ENCODE results near the gene KLK8. TPM values are rescaled to one million over a fixed set of nuclear protein-coding genes. Genes with fewer than 3 reads are reported as not detected.

KLK8 gene
- total and polyA plus RNA-seq, 3 experiments from 2014 or later: not detected

DNA sequence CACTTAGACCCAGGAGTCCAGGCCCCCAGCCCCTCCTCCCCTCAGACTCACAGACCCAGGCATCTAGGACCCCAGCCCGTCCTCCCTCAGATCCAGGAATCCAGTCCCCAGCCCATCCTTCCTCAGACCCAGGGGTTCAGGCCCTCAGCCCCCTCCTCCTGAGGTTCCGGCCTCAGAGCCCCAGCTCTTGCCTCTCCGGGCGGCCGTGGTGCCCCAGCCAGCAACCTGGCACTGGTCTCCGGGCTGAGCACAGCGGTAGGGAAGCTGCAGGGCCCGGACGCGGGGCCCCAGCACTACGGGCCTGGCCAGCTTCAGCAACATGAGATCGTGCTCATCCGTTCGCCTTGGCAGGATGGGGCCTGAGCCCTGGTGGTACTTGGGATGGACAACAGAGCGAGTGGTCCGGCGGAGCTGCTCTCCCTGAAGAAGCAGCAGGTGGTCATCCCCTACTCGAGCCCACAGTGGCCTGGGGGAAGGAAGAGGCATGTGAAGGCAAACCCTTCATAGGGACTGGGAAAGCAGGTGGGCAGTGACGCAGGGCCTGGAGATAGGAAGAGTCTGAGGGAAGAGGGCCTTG, 14.4 kb upstream of the KLK8 start:
- no peak for DNase-seq
- Mint-ChIP-seq H3K27me3 (peaks cover 37 to 67% of the 10 kb centered on the region in 2 donors), H3K36me3 (peaks cover 0 to 6% (median 0%) of the 10 kb centered on the region in 3 donors), H3K4me1 (peaks cover 8 to 19% (median 16%) of the 10 kb centered on the region in 3 donors), H3K4me3 (peak overlapping the region in 1 of 7 donors; percentile 39), H3K27ac (no peak overlapping the region), H3K9me3 (peaks cover 0 to 7% (median 2%) of the 10 kb centered on the region in 5 donors)
- CTCF ChIA-PET: no interaction called here
- no peaks in the 10 kb centered on the region for H3K36me3 ChIP-seq (ENCODE audit: insufficient read depth, low read length)
- H3K4me3 ChIP-seq (ENCODE audit: low read length): no peak overlapping the region
- H3K4me1 ChIP-seq (ENCODE audit: insufficient read depth, low read length): peaks cover 5% of the 10 kb centered on the region
- POLR2A ChIA-PET: no interaction called here
- no peaks in the 10 kb centered on the region for H3K9me3 ChIP-seq (ENCODE audit: low read length)
- peaks cover 11% of the 10 kb centered on the region for H3K27me3 ChIP-seq (ENCODE audit: insufficient read depth, low read length, poor library complexity, severe bottlenecking)
- no peak overlapping the region for H3K27ac ChIP-seq (ENCODE audit: low read depth, low read length)

DNA sequence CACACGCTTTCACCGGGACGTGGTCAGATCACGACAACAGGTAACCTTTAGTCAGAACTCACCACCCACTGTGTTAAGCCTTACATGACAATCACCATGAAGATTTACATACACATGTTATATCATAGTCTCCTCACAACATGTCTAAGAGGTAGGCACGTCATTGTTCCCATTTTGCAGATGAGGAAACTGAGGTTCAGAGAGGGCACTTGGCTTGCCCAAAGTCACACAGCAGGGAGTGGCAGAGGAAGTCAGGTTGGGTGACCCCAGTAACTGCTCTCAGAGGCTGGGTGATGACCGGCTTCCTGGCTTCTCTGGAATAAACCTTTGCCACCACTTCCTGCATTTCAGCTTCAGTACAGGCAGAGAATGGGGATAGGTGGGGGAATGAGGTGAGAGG, 12.8 kb upstream of the KLK8 start:
- no peak overlapping the region for H3K4me3 ChIP-seq (ENCODE audit: low read length)
- ChIA-PET CTCF (no interaction called here), POLR2A (no interaction called here)
- no peak overlapping the region for H3K27ac ChIP-seq (ENCODE audit: low read depth, low read length)
- Mint-ChIP-seq H3K4me1 (peaks cover 8 to 19% (median 13%) of the 10 kb centered on the region in 3 donors), H3K36me3 (peaks cover 0 to 6% (median 0%) of the 10 kb centered on the region in 3 donors), H3K27ac (no peak overlapping the region), H3K9me3 (peaks cover 0 to 7% (median 2%) of the 10 kb centered on the region in 5 donors), H3K27me3 (peaks cover 30 to 69% of the 10 kb centered on the region in 2 donors), H3K4me3 (no peak overlapping the region)
- no peak for DNase-seq
- H3K9me3 ChIP-seq (ENCODE audit: low read length): no peaks in the 10 kb centered on the region
- H3K27me3 ChIP-seq (ENCODE audit: insufficient read depth, low read length, poor library complexity, severe bottlenecking): peaks cover 11% of the 10 kb centered on the region
- H3K4me1 ChIP-seq (ENCODE audit: insufficient read depth, low read length): peaks cover 5% of the 10 kb centered on the region
- no peaks in the 10 kb centered on the region for H3K36me3 ChIP-seq (ENCODE audit: insufficient read depth, low read length)

DNA sequence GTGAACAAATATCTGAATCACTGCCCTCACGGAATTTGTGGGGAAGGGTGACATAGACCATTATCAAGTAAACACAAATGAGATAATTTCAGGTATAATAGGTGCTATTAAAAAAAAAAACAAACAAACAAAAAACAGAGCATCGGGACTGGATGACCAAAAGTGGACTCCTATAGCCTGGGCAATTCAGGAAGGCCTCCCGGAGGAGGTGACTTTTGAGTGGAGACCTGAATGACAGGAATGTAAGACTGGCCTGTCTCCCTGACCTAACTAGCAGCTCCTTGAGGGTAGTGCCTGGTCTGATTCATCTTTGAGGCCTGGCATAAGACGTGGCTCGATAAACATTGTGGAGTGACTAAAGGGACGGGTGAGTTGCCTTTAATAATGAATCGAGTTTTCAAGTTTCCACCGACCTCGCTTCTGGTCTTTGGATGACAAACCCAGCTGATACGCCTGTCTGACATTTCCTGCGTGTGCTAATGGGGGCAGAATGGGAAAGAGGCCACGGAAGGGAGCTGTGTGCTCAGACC, 11.3 kb upstream of the KLK8 start:
- CTCF ChIA-PET: no interaction called here
- no peaks in the 10 kb centered on the region for H3K36me3 ChIP-seq (ENCODE audit: insufficient read depth, low read length)

DNA sequence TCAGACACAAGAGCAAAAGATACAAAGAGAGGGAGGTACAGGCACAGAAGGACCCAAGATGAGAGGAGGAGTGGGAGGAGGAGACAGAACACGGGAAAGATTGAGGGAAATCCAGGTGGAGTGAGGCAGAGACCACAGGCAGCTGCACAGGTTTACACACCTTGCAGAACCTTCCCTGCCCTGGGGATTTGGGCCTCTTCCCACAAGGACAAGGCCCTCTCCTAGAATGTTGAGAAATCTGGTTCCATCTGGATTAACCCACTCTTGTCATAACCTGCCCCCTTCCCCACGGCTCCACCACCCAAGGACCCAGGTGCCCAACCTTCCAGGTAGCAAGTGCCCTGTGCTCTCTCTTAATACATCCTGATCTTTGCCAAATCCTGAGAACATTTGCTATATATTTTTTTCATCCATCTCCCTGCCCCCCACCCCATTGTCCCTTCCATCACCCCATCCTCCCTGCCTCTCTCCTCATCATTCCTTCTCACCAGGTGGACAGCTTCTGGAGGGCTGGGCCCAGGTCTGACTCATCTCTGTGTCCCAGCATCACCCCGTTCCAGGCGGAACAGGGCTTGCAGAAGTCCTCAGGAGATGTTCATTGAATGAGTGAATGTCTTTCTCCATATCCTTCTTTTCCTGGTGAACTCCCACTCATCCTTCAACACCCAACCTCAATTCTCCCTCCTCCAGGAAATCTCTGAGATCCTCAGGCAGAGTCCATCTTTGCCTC, 8.8 kb upstream of the KLK8 start:
- H3K4me3 ChIP-seq (ENCODE audit: low read length): no peak overlapping the region
- H3K9me3 ChIP-seq (ENCODE audit: low read length): no peaks in the 10 kb centered on the region
- H3K4me1 ChIP-seq (ENCODE audit: insufficient read depth, low read length): no peaks in the 10 kb centered on the region
- peaks cover 18 to 45% of the 10 kb centered on the region in 2 donors for H3K27me3 Mint-ChIP-seq
- no peak overlapping the region for H3K4me3 Mint-ChIP-seq
- ChIA-PET POLR2A (no interaction called here), CTCF (no interaction called here)
- H3K27me3 ChIP-seq (ENCODE audit: insufficient read depth, low read length, poor library complexity, severe bottlenecking): peaks cover 6% of the 10 kb centered on the region
- peaks cover 0 to 6% (median 0%) of the 10 kb centered on the region in 3 donors for H3K36me3 Mint-ChIP-seq
- H3K9me3 Mint-ChIP-seq: peaks cover 0 to 3% (median 0%) of the 10 kb centered on the region in 5 donors
- no peaks in the 10 kb centered on the region for H3K4me1 Mint-ChIP-seq
- DNase-seq: no peak
- H3K27ac ChIP-seq (ENCODE audit: low read depth, low read length): no peak overlapping the region
- no peak overlapping the region for H3K27ac Mint-ChIP-seq
- no peaks in the 10 kb centered on the region for H3K36me3 ChIP-seq (ENCODE audit: insufficient read depth, low read length)

More for the DNA sequence above, 11.3 kb upstream of the KLK8 start:
- POLR2A ChIA-PET: no interaction called here
- peaks cover 5% of the 10 kb centered on the region for H3K4me1 ChIP-seq (ENCODE audit: insufficient read depth, low read length)
- H3K4me3 Mint-ChIP-seq: no peak overlapping the region
- peaks cover 24 to 60% of the 10 kb centered on the region in 2 donors for H3K27me3 Mint-ChIP-seq
- no peak for DNase-seq
- H3K27ac Mint-ChIP-seq: no peak overlapping the region
- H3K9me3 ChIP-seq (ENCODE audit: low read length): no peaks in the 10 kb centered on the region
- H3K4me1 Mint-ChIP-seq: peaks cover 0 to 11% (median 7%) of the 10 kb centered on the region in 3 donors
- H3K36me3 Mint-ChIP-seq: peaks cover 0 to 6% (median 0%) of the 10 kb centered on the region in 3 donors
- H3K4me3 ChIP-seq (ENCODE audit: low read length): no peak overlapping the region
- H3K27ac ChIP-seq (ENCODE audit: low read depth, low read length): no peak overlapping the region
- H3K9me3 Mint-ChIP-seq: peaks cover 0 to 3% (median 0%) of the 10 kb centered on the region in 5 donors
- peaks cover 6% of the 10 kb centered on the region for H3K27me3 ChIP-seq (ENCODE audit: insufficient read depth, low read length, poor library complexity, severe bottlenecking)

DNA sequence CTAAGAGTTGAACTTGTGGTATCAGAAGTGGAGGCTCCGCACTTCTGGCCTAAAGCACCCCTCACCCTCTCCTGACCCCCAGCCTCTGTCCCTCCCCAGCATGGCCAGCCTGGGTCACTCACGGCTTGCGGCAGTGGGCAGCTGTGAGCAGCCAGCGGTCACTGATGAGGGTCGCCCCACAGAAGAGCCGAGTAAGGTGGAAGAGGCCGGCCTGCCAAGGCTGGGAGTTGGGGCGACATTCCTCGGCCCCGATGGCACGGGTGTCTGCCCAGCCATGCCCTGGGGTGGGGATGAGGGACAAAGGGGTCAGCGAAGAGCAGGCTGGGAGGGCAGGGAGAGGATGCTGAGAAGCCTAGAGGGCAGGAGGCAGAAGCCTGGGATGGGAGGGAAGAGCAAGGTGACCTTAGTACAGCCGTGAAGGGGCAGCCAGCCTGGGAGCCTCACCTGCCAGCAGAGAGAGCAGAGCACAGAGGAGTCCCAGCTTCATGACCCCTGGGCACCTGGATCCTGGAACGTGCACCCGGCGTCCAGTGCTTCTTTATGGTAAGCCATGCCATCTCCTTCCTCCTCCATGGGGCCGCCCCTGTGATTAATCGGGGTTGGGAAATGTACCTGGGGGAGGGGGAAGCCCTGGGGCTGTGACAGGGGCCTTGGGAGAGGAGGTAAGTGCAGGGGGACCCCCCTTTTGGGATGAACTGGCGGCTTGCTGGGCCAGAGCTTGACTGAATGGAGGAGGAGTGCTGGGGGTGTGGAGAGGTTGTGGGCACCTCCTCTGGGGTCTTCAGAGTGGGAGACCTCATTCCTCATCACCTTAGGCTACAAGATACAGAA, 7.9 kb upstream of the KLK8 start:
- Mint-ChIP-seq H3K9me3 (peaks cover 0 to 2% (median 0%) of the 10 kb centered on the region in 5 donors), H3K36me3 (peaks cover 0 to 6% (median 0%) of the 10 kb centered on the region in 3 donors), H3K27me3 (peaks cover 16 to 35% of the 10 kb centered on the region in 2 donors)

DNA sequence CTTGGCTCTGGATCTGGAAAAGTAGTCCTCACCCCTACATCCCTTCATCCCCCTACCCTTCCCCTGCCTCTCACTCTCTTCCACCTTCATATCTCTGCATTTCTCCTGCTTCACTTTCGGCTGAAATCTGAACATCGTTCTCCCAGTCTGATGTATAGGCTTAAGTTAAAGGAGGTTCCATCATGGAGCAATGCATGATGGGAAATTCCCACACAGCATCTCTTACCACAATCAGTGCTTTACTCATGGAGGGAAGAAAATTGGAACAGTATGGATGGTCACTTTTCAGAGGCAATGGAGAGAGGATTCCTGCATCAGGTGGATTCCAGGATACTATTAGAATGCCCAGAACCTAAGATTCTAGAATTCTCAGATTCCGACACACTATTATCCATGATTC, 6.1 kb upstream of the KLK8 start:
- Mint-ChIP-seq H3K27me3 (peaks cover 20 to 28% of the 10 kb centered on the region in 2 donors), H3K27ac (no peak overlapping the region), H3K36me3 (no peaks in the 10 kb centered on the region), H3K9me3 (peaks cover 0 to 2% (median 0%) of the 10 kb centered on the region in 5 donors), H3K4me3 (no peak overlapping the region), H3K4me1 (no peaks in the 10 kb centered on the region)
- Histone ChIP-seq H3K27me3 (ENCODE audit: insufficient read depth, low read length, poor library complexity, severe bottlenecking) (peaks cover under 1% of the 10 kb centered on the region), H3K9me3 (ENCODE audit: low read length) (no peaks in the 10 kb centered on the region), H3K4me1 (ENCODE audit: insufficient read depth, low read length) (no peaks in the 10 kb centered on the region), H3K36me3 (ENCODE audit: insufficient read depth, low read length) (no peaks in the 10 kb centered on the region), H3K27ac (ENCODE audit: low read depth, low read length) (no peak overlapping the region), H3K4me3 (ENCODE audit: low read length) (no peak overlapping the region)
- no peak for DNase-seq
- CTCF ChIA-PET: no interaction called here
- POLR2A ChIA-PET: no interaction called here

More for the DNA sequence above, 7.9 kb upstream of the KLK8 start:
- H3K4me1 ChIP-seq (ENCODE audit: insufficient read depth, low read length): no peaks in the 10 kb centered on the region
- H3K36me3 ChIP-seq (ENCODE audit: insufficient read depth, low read length): no peaks in the 10 kb centered on the region
- Mint-ChIP-seq H3K27ac (no peak overlapping the region), H3K4me3 (no peak overlapping the region), H3K4me1 (no peaks in the 10 kb centered on the region)
- CTCF ChIA-PET: no interaction called here
- H3K27ac ChIP-seq (ENCODE audit: low read depth, low read length): no peak overlapping the region
- DNase-seq: no peak
- no peak overlapping the region for H3K4me3 ChIP-seq (ENCODE audit: low read length)
- POLR2A ChIA-PET: no interaction called here
- H3K27me3 ChIP-seq (ENCODE audit: insufficient read depth, low read length, poor library complexity, severe bottlenecking): peaks cover 5% of the 10 kb centered on the region
- H3K9me3 ChIP-seq (ENCODE audit: low read length): no peaks in the 10 kb centered on the region

DNA sequence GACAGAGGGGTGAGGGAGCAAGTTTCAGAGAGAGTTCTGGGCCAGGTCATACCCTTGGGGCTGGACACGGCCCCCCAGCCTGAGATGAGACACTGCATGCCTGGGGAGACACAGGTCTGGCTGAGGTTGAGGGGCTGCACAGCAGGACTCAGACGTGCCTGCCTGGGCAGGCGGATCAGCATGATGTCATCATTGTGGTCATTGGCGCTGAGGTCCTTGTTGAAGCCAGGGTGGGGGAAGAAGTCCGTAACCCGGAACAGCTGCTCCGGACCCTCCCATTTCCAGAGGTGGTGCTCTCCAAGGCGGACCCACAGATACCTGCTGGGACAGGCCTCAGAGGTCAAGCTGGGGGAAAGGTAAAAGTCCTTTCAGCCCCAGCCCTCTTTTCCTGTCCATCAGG, 5.0 kb upstream of the KLK8 start:
- Mint-ChIP-seq H3K4me1 (no peaks in the 10 kb centered on the region), H3K4me3 (no peak overlapping the region), H3K27me3 (peaks cover 21 to 36% of the 10 kb centered on the region in 2 donors), H3K36me3 (no peaks in the 10 kb centered on the region), H3K27ac (no peak overlapping the region), H3K9me3 (peaks cover 0 to 2% (median 0%) of the 10 kb centered on the region in 5 donors)
- Histone ChIP-seq H3K9me3 (ENCODE audit: low read length) (no peaks in the 10 kb centered on the region), H3K27ac (ENCODE audit: low read depth, low read length) (no peak overlapping the region), H3K4me3 (ENCODE audit: low read length) (no peak overlapping the region), H3K4me1 (ENCODE audit: insufficient read depth, low read length) (no peaks in the 10 kb centered on the region), H3K27me3 (ENCODE audit: insufficient read depth, low read length, poor library complexity, severe bottlenecking) (peaks cover 4% of the 10 kb centered on the region), H3K36me3 (ENCODE audit: insufficient read depth, low read length) (no peaks in the 10 kb centered on the region)
- DNase-seq: no peak
- CTCF ChIA-PET: no interaction called here
- POLR2A ChIA-PET: no interaction called here

DNA sequence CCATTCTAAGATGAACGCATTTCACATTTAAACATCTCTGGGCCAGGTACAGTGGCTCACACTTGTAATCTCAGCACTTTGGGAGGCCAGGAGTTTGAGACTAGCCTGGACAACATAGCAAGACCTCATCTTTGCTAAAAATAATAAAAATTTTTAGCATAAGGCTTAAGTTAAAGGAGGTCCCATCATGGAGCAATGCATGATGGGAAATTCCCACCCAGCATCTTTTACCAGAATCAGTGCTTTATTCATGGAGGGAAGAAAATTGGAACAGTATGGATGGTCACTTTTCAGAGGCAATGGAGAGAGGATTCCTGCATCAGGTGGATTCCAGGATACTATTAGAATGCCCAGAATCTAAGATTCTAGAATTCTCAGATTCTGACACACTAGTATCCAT, 3.8 kb upstream of the KLK8 start:
- Mint-ChIP-seq H3K27ac (no peak overlapping the region), H3K36me3 (no peaks in the 10 kb centered on the region)

More for the DNA sequence above, 3.8 kb upstream of the KLK8 start:
- H3K27ac ChIP-seq (ENCODE audit: low read depth, low read length): no peak overlapping the region
- Mint-ChIP-seq H3K4me1 (no peaks in the 10 kb centered on the region), H3K4me3 (no peak overlapping the region), H3K9me3 (peaks cover 0 to 2% (median 0%) of the 10 kb centered on the region in 5 donors), H3K27me3 (peaks cover 22 to 40% of the 10 kb centered on the region in 2 donors)
- DNase-seq: no peak
- CTCF ChIA-PET: no interaction called here
- no peak overlapping the region for H3K4me3 ChIP-seq (ENCODE audit: low read length)
- H3K36me3 ChIP-seq (ENCODE audit: insufficient read depth, low read length): no peaks in the 10 kb centered on the region
- H3K9me3 ChIP-seq (ENCODE audit: low read length): no peaks in the 10 kb centered on the region
- H3K4me1 ChIP-seq (ENCODE audit: insufficient read depth, low read length): no peaks in the 10 kb centered on the region
- H3K27me3 ChIP-seq (ENCODE audit: insufficient read depth, low read length, poor library complexity, severe bottlenecking): peaks cover 4% of the 10 kb centered on the region
- POLR2A ChIA-PET: no interaction called here
